Neural cell (in vitro differentiated cells): ENCODE measurements around the gene JAG2. TPM values are rescaled to one million over a fixed set of nuclear protein-coding genes. Genes with fewer than 3 reads are reported as not detected.

Experiments
- H2AFZ ChIP-seq: fragments of 200-600, 300-800 bp; sonication (generic), shearing (Covaris generic); 2 replicates; pipeline ENCODE4 v1.6.0; 2014; ENCODE audit warnings: low read depth, mild to moderate bottlenecking, antibody characterized with exemption, low read length, moderate library complexity
- H3F3A ChIP-seq: fragments of 200-600 bp; shearing (Covaris generic); 2 replicates; pipeline ENCODE4 v1.6.1; 2016; ENCODE audit warnings: mild to moderate bottlenecking, moderate library complexity, mixed read lengths, antibody characterized with exemption, low read length; ENCODE audit not compliant: insufficient read depth, poor library complexity, severe bottlenecking
- H3K27ac ChIP-seq: fragments of 200-600, 300-800 bp; sonication (generic), shearing (Covaris generic); 2 replicates; pipeline ENCODE4 v1.5.1; 2014; ENCODE audit warnings: mild to moderate bottlenecking, low read length, moderate library complexity
- H3K27me3 ChIP-seq: fragments of 300-800, 200-600 bp; sonication (generic), shearing (Covaris generic); 2 replicates; pipeline ENCODE4 v1.6.0; 2014; ENCODE audit warnings: mild to moderate bottlenecking, low read depth, low read length, moderate library complexity; ENCODE audit not compliant: insufficient read depth
- H3K36me3 ChIP-seq: fragments of 300-800, 200-600 bp; sonication (generic), shearing (Covaris generic); 2 replicates; pipeline ENCODE4 v1.5.1; 2014; ENCODE audit warnings: mild to moderate bottlenecking, antibody characterized with exemption, low read length, moderate library complexity; ENCODE audit not compliant: insufficient read depth
- H3K4me2 ChIP-seq: fragments of 300-800, 200-600 bp; sonication (generic), shearing (Covaris generic); 2 replicates; pipeline ENCODE4 v1.6.0; 2014; ENCODE audit warnings: mild to moderate bottlenecking, low read length
- H3K4me3 ChIP-seq: fragments of 300-800, 200-600 bp; sonication (generic), shearing (Covaris generic); 2 replicates; pipeline ENCODE4 v1.5.1; 2014; ENCODE audit warnings: mild to moderate bottlenecking, low read length, moderate library complexity
- H3K79me2 ChIP-seq: fragments of 200-600 bp; shearing (Covaris generic); replicated peaks from 2 replicates; pipeline ENCODE4 v1.6.0; 2014; ENCODE audit warnings: mild to moderate bottlenecking, low read length, moderate library complexity; ENCODE audit not compliant: insufficient read depth
- H3K9ac ChIP-seq: fragments of 300-800, 200-600 bp; sonication (generic), shearing (Covaris generic); 2 replicates; pipeline ENCODE4 v1.6.1; 2016; ENCODE audit warnings: mild to moderate bottlenecking, low read length, mixed read lengths
- H3K9me2 ChIP-seq: fragments of 200-600 bp; shearing (Covaris generic); 2 replicates; pipeline ENCODE4 v1.6.1; 2016; ENCODE audit warnings: mild to moderate bottlenecking, low read length, mixed read lengths; ENCODE audit not compliant: insufficient read depth
- H3K9me3 ChIP-seq: fragments of 200-600, 300-800 bp; sonication (generic), shearing (Covaris generic); 2 replicates; pipeline ENCODE4 v1.6.1; 2016; ENCODE audit warnings: mild to moderate bottlenecking, mixed run types, low read length, moderate library complexity, mixed read lengths
- H4K20me1 ChIP-seq: fragments of 200-600 bp; shearing (Covaris generic); 2 replicates; pipeline ENCODE4 v1.6.1; 2016; ENCODE audit warnings: mild to moderate bottlenecking, mixed run types; ENCODE audit not compliant: insufficient read depth
- EP300 ChIP-seq: fragments of 450-650 bp; conservative IDR thresholded peaks from 2 replicates; pipeline ENCODE4 v1.6.1; 2014; ENCODE audit warnings: antibody characterized with exemption, mild to moderate bottlenecking, moderate library complexity; ENCODE audit not compliant: poor library complexity, severe bottlenecking
- EZH2 ChIP-seq: fragments of 200-600, 300-800 bp; shearing (Covaris generic), sonication (generic); IDR thresholded peaks from 2 replicates; pipeline ENCODE4 v1.6.1; 2014; ENCODE audit warnings: antibody characterized with exemption, low read length, borderline replicate concordance, mild to moderate bottlenecking; ENCODE audit not compliant: insufficient read depth, poor library complexity, severe bottlenecking
- MXI1 ChIP-seq: fragments of 450-650 bp; conservative IDR thresholded peaks from 2 replicates; pipeline ENCODE4 v1.6.1; 2014; ENCODE audit warnings: antibody characterized with exemption, mild to moderate bottlenecking; ENCODE audit not compliant: poor library complexity, severe bottlenecking
- POLR2AphosphoS5 ChIP-seq: IDR thresholded peaks from 2 replicates; pipeline ENCODE4 v1.6.1; 2012
- RAD21 ChIP-seq: fragments of 450-650 bp; conservative IDR thresholded peaks from 2 replicates; pipeline ENCODE4 v1.6.1; 2014; ENCODE audit warnings: antibody characterized with exemption, mild to moderate bottlenecking, moderate library complexity
- SMC3 ChIP-seq: fragments of 450-650 bp; conservative IDR thresholded peaks from 2 replicates; pipeline ENCODE4 v1.6.1; 2014; ENCODE audit warnings: antibody characterized with exemption, mild to moderate bottlenecking, moderate library complexity; ENCODE audit not compliant: poor library complexity
- TAF1 ChIP-seq: IDR thresholded peaks from 2 replicates; pipeline ENCODE4 v1.6.1; 2012; ENCODE audit warnings: low read depth
- polyA plus RNA-seq: library from polyadenylated mRNA; depleted of rRNA; stranded (reverse); fragments of >200 nt; gene quantifications from 2 replicates; pipeline ENCODE4 v1.2.3, GENCODE V29; 2014
- TF ChIP-seq, protein P1 (sequence below): IDR thresholded peaks from 2 replicates; pipeline ENCODE4 v1.6.1; 2012; ENCODE audit warnings: borderline replicate concordance
- TF ChIP-seq, protein P2 (sequence below): fragments of 450-650 bp; IDR thresholded peaks from 2 replicates; pipeline ENCODE4 v1.5.1; 2014; ENCODE audit warnings: antibody characterized with exemption, mild to moderate bottlenecking, moderate library complexity; ENCODE audit not compliant: poor library complexity, severe bottlenecking

The JAG2 gene
- polyA plus RNA-seq, 1 donor from 2014 or later = 20.3 TPM

DNA sequence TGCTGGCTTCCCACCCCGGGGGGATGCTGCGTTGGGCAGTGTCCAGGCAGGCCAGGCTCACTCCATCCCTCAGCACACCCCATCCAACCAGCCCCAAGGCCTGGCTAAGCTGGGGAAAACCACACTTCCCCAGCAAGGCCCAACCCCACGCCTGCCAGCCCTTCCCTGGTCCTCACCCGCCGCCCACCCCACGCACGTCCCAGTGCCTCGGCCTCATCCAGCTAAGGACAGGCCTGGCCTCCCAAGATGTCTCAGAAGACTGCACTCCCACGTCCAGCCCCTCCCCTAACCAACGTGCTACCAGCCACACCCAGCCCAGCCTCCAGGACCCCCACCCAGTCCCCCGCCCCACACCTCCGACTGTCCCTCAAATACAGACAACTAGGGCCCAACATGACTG lies 9.8 kb downstream of the JAG2 start:
- Histone ChIP-seq H4K20me1 (no peaks in the 10 kb centered on the region), H3K4me2 (no peak overlapping the region), H3F3A (no peaks in the 10 kb centered on the region)

DNA sequence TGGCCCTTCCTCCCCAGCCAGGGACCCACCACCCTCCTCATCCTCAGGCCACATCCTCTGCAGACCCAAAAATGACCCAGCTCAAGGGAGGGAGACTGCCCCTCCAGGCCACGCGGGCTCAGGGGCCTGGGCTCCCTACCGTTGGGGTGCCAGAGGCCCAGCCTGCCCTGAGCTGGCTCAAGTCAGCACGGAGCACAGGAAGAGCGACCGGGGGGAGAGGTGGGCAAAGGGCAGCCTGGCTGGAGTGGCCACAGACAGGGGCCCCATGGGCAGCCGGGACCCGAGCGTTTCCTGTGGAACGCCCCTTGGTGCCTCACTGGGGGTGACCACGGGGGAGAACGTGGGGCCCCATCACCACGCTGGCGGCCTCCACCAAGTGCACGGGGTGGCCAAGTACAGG lies 10.7 kb downstream of the JAG2 start:
- Histone ChIP-seq H3K27ac (no peak overlapping the region), H2AFZ (no peak overlapping the region), H3K9ac (no peak overlapping the region), H3K36me3 (no peaks in the 10 kb centered on the region), H4K20me1 (no peaks in the 10 kb centered on the region), H3K27me3 (no peaks in the 10 kb centered on the region), H3F3A (no peaks in the 10 kb centered on the region), H3K79me2 (no peaks in the 10 kb centered on the region), H3K9me3 (no peaks in the 10 kb centered on the region), H3K4me2 (no peak overlapping the region), H3K9me2 (no peaks in the 10 kb centered on the region), H3K4me3 (no peak overlapping the region)
- TF ChIP-seq, protein P1, sequence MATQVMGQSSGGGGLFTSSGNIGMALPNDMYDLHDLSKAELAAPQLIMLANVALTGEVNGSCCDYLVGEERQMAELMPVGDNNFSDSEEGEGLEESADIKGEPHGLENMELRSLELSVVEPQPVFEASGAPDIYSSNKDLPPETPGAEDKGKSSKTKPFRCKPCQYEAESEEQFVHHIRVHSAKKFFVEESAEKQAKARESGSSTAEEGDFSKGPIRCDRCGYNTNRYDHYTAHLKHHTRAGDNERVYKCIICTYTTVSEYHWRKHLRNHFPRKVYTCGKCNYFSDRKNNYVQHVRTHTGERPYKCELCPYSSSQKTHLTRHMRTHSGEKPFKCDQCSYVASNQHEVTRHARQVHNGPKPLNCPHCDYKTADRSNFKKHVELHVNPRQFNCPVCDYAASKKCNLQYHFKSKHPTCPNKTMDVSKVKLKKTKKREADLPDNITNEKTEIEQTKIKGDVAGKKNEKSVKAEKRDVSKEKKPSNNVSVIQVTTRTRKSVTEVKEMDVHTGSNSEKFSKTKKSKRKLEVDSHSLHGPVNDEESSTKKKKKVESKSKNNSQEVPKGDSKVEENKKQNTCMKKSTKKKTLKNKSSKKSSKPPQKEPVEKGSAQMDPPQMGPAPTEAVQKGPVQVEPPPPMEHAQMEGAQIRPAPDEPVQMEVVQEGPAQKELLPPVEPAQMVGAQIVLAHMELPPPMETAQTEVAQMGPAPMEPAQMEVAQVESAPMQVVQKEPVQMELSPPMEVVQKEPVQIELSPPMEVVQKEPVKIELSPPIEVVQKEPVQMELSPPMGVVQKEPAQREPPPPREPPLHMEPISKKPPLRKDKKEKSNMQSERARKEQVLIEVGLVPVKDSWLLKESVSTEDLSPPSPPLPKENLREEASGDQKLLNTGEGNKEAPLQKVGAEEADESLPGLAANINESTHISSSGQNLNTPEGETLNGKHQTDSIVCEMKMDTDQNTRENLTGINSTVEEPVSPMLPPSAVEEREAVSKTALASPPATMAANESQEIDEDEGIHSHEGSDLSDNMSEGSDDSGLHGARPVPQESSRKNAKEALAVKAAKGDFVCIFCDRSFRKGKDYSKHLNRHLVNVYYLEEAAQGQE = no peak
- TF ChIP-seq POLR2AphosphoS5 (no peak), MXI1 (no peak), TAF1 (no peak), SMC3 (no peak), RAD21 (no peak), EP300 (no peak), EZH2 (no peak)
- TF ChIP-seq, protein P2, sequence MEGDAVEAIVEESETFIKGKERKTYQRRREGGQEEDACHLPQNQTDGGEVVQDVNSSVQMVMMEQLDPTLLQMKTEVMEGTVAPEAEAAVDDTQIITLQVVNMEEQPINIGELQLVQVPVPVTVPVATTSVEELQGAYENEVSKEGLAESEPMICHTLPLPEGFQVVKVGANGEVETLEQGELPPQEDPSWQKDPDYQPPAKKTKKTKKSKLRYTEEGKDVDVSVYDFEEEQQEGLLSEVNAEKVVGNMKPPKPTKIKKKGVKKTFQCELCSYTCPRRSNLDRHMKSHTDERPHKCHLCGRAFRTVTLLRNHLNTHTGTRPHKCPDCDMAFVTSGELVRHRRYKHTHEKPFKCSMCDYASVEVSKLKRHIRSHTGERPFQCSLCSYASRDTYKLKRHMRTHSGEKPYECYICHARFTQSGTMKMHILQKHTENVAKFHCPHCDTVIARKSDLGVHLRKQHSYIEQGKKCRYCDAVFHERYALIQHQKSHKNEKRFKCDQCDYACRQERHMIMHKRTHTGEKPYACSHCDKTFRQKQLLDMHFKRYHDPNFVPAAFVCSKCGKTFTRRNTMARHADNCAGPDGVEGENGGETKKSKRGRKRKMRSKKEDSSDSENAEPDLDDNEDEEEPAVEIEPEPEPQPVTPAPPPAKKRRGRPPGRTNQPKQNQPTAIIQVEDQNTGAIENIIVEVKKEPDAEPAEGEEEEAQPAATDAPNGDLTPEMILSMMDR = no peak

More for the DNA sequence above, 9.8 kb downstream of the JAG2 start:
- Histone ChIP-seq H3K79me2 (no peaks in the 10 kb centered on the region), H3K9me2 (no peaks in the 10 kb centered on the region), H3K4me3 (no peak overlapping the region), H2AFZ (no peak overlapping the region), H3K27ac (no peak overlapping the region), H3K27me3 (no peaks in the 10 kb centered on the region), H3K9me3 (no peaks in the 10 kb centered on the region), H3K36me3 (no peaks in the 10 kb centered on the region), H3K9ac (no peak overlapping the region)
- no peak for TF ChIP-seq MXI1
